Measurements from ENCODE around the gene C10orf105. TPM values are rescaled to one million over a fixed set of nuclear protein-coding genes. Genes with fewer than 3 reads are reported as not detected.

Gene C10orf105
- total RNA-seq, 3 donors from 2014 or later (not counting 1 experiment from before 2014, with no cell fraction given): 0.14 to 0.52 (median 0.40) TPM

- ATAC-seq (no peak), DNase-seq (peak in 1 of 2 donors; percentile 47)
- peak overlapping the region; percentile 81 for H3K27ac ChIP-seq (ENCODE audit: low read length)
- no peaks in the 10 kb centered on the region for H3K27me3 ChIP-seq (ENCODE audit: control insufficient read depth, insufficient read depth, low read length)
- no peak for TF ChIP-seq CTCF (IDR thresholded peaks at IDR 0.05)
- Mint-ChIP-seq H3K4me3 (peak overlapping the region; percentile 84), H3K9me3 (no peaks in the 10 kb centered on the region), H3K36me3 (no peaks in the 10 kb centered on the region), H3K27me3 (ENCODE audit: low read depth in 2 of 2) (no peaks in the 10 kb centered on the region), H3K27ac (peak overlapping the region; percentile 96), H3K4me1 (peaks cover 82 to 94% of the 10 kb centered on the region in 2 donors)
- H3K4me3 ChIP-seq (ENCODE audit: low read length): no peak overlapping the region
- peaks cover 31% of the 10 kb centered on the region for H3K36me3 ChIP-seq (ENCODE audit: control insufficient read depth, insufficient read depth, low read length)
- peaks cover 99% of the 10 kb centered on the region for H3K4me1 ChIP-seq (ENCODE audit: control insufficient read depth, insufficient read depth, low read length)
- H3K9me3 ChIP-seq (ENCODE audit: control insufficient read depth, insufficient read depth, low read length): no peaks in the 10 kb centered on the region
- WGBS (ENCODE audit: insufficient coverage): 46% methylated on average over 13 of the region's 14 CpGs
- intact Hi-C loops (cut with micrococcal nuclease): loop anchor here (2.0 kb wide), 2 partner anchors 21 kb away; no protein-coding TSS in a partner anchor
These were observed 28.3 kb upstream of the C10orf105 start for GRCh38 chr10:71747551-71748523.

GRCh38 chr10:71747039-71747531 is 27.5 kb upstream of the C10orf105 start:
- DNase-seq (no peak), ATAC-seq (no peak)
- Histone ChIP-seq H3K4me1 (ENCODE audit: control insufficient read depth, insufficient read depth, low read length) (peaks cover 99% of the 10 kb centered on the region), H3K27me3 (ENCODE audit: control insufficient read depth, insufficient read depth, low read length) (no peaks in the 10 kb centered on the region), H3K36me3 (ENCODE audit: control insufficient read depth, insufficient read depth, low read length) (peaks cover 23% of the 10 kb centered on the region), H3K27ac (ENCODE audit: low read length) (peak overlapping the region; percentile 81), H3K4me3 (ENCODE audit: low read length) (no peak overlapping the region), H3K9me3 (ENCODE audit: control insufficient read depth, insufficient read depth, low read length) (no peaks in the 10 kb centered on the region)
- 90% methylated on average over 2 of the region's 2 CpGs for whole genome bisulfite sequencing (ENCODE audit: insufficient coverage)
- no peaks in the 10 kb centered on the region for H3K9me3 Mint-ChIP-seq
- no peaks in the 10 kb centered on the region for H3K36me3 Mint-ChIP-seq
- peak overlapping the region; percentile 96 for H3K27ac Mint-ChIP-seq
- no peaks in the 10 kb centered on the region for H3K27me3 Mint-ChIP-seq (ENCODE audit: low read depth in 2 of 2)
- H3K4me1 Mint-ChIP-seq: peaks cover 82 to 94% of the 10 kb centered on the region in 2 donors
- peak overlapping the region; percentile 84 for H3K4me3 Mint-ChIP-seq
- no peak for TF ChIP-seq CTCF (IDR thresholded peaks at IDR 0.05)
- intact Hi-C loops (cut with micrococcal nuclease): no loop called here

- Histone ChIP-seq H3K9me3 (ENCODE audit: control insufficient read depth, insufficient read depth, low read length) (no peaks in the 10 kb centered on the region), H3K4me1 (ENCODE audit: control insufficient read depth, insufficient read depth, low read length) (peaks cover 99% of the 10 kb centered on the region), H3K36me3 (ENCODE audit: control insufficient read depth, insufficient read depth, low read length) (peaks cover 17% of the 10 kb centered on the region), H3K27me3 (ENCODE audit: control insufficient read depth, insufficient read depth, low read length) (no peaks in the 10 kb centered on the region), H3K4me3 (ENCODE audit: low read length) (no peak overlapping the region), H3K27ac (ENCODE audit: low read length) (peak overlapping the region; percentile 81)
- WGBS (ENCODE audit: insufficient coverage): 65% methylated on average over 13 of the region's 13 CpGs
- no peaks in the 10 kb centered on the region for H3K9me3 Mint-ChIP-seq
- DNase-seq (peak in 1 of 2 donors; percentile 53), ATAC-seq (no peak)
- H3K36me3 Mint-ChIP-seq: no peaks in the 10 kb centered on the region
- intact Hi-C loops (cut with micrococcal nuclease): no loop called here
- H3K4me3 Mint-ChIP-seq: peak overlapping the region; percentile 84
- H3K4me1 Mint-ChIP-seq: peaks cover 82 to 94% of the 10 kb centered on the region in 2 donors
- no peaks in the 10 kb centered on the region for H3K27me3 Mint-ChIP-seq (ENCODE audit: low read depth in 2 of 2)
- no peak for TF ChIP-seq CTCF (IDR thresholded peaks at IDR 0.05)
- peak overlapping the region; percentile 96 for H3K27ac Mint-ChIP-seq
These were observed 26.9 kb upstream of the C10orf105 start for GRCh38 chr10:71746344-71747037.

Measured in natural killer cell (primary cell).